Activated T-cell treated with anti-CD3 and anti-CD28 coated beads, Interleukin-2, amount 50 U/mL, for 72 hours (primary cell): Measurements from ENCODE around the gene APOBEC3H. TPM values are rescaled to one million over a fixed set of nuclear protein-coding genes. Genes with fewer than 3 reads are reported as not detected.

Experiments
- ATAC-seq, 2 donors: fragments of 150-1000 bp; cut with Tn5 transposase; replicated peaks in 1 of 2; 2 replicates each; pipeline ENCODE4 v1.10.0; 2021; ENCODE audit warnings: moderate library complexity in 2 of 2, mild to moderate bottlenecking in 1 of 2
- DNase-seq, 2 donors: peaks; one replicate each; pipeline ENCODE4 v3.0.0; 2021 to 2022; ENCODE audit warnings: mixed read lengths in 1 of 2
- H3K27ac Mint-ChIP-seq: one replicate; pipeline ENCODE4 v1.8.0; 2022; ENCODE audit warnings: mild to moderate bottlenecking, moderate library complexity, mixed read lengths
- H3K27me3 Mint-ChIP-seq: one replicate; pipeline ENCODE4 v1.8.0; 2022; ENCODE audit warnings: low read depth, mixed read lengths
- H3K36me3 Mint-ChIP-seq, 2 donors: one replicate each; pipeline ENCODE4 v1.8.0; 2022; ENCODE audit warnings: mixed read lengths in 2 of 2, mild to moderate bottlenecking in 1 of 2; ENCODE audit not compliant: insufficient read depth in 2 of 2
- H3K4me1 Mint-ChIP-seq: one replicate; pipeline ENCODE4 v1.8.0; 2022; ENCODE audit warnings: low read depth, mixed read lengths
- H3K4me3 Mint-ChIP-seq, 2 donors: one replicate each; pipeline ENCODE4 v1.8.0; 2022; ENCODE audit warnings: mild to moderate bottlenecking in 2 of 2, mixed read lengths in 2 of 2, moderate library complexity in 2 of 2
- H3K9me3 Mint-ChIP-seq, 2 donors: one replicate each; pipeline ENCODE4 v1.8.0; 2022; ENCODE audit warnings: mixed read lengths in 2 of 2
- total RNA-seq, 2 donors: library from RNA; stranded (reverse); gene quantifications; one replicate each; pipeline ENCODE4 v1.2.3, GENCODE V29; 2022

Gene APOBEC3H
- total RNA-seq, 2 donors from 2014 or later, result 21.9 to 24.4 TPM

GRCh38 chr22:39128508-39128907, 31.5 kb downstream of the APOBEC3H start:
- H3K4me1 Mint-ChIP-seq, result peaks cover 7% of the 10 kb centered on the region
- DNase-seq (no peak), ATAC-seq (peak in 1 of 2 donors; percentile 39)
- H3K4me3 Mint-ChIP-seq, result no peak overlapping the region
- no peaks in the 10 kb centered on the region for H3K36me3 Mint-ChIP-seq
- H3K9me3 Mint-ChIP-seq, result no peaks in the 10 kb centered on the region
- no peaks in the 10 kb centered on the region for H3K27me3 Mint-ChIP-seq
- H3K27ac Mint-ChIP-seq, result no peak overlapping the region

- Mint-ChIP-seq H3K36me3 (no peaks in the 10 kb centered on the region), H3K4me1 (peaks cover 7% of the 10 kb centered on the region), H3K4me3 (no peak overlapping the region), H3K9me3 (no peaks in the 10 kb centered on the region), H3K27ac (no peak overlapping the region), H3K27me3 (no peaks in the 10 kb centered on the region)
- ATAC-seq (no peak), DNase-seq (no peak)
Measured at GRCh38 chr22:39129081-39129480, 32.0 kb downstream of the APOBEC3H start.

GRCh38 chr22:39129746-39130145, 32.7 kb downstream of the APOBEC3H start:
- H3K4me3 Mint-ChIP-seq, result no peak overlapping the region
- no peaks in the 10 kb centered on the region for H3K36me3 Mint-ChIP-seq
- H3K27me3 Mint-ChIP-seq, result no peaks in the 10 kb centered on the region
- ATAC-seq, result no peak
- peaks cover 7% of the 10 kb centered on the region for H3K4me1 Mint-ChIP-seq
- no peak for DNase-seq
- no peaks in the 10 kb centered on the region for H3K9me3 Mint-ChIP-seq
- no peak overlapping the region for H3K27ac Mint-ChIP-seq

DNA sequence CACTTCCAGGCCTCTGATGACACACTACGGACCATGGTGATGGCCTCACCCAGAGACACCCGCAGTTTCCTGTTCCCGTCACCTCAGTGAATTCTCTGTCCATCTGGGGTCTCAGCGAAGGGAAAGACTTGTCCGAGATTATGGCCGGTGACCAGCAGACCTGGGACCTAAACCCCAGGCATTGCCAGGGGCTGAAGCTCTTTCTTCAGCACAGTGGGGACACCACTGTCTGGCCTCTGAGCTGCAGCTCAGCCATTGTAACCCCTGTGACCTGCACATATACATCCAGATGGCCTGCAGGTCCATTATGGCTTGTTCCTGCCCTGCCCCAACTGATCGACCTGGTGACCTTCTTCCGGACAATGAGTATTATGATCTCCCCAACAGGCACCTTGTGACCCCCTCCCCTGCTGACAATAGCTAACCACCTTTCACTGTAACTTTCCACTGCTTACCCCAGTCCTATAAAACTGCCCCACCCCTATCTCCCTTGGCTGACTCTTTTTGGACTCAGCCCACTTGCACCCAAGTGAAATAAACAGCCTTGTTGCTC, 33.2 kb downstream of the APOBEC3H start:
- no peak overlapping the region for H3K4me3 Mint-ChIP-seq
- no peak overlapping the region for H3K27ac Mint-ChIP-seq
- DNase-seq, result no peak
- ATAC-seq, result no peak
- H3K27me3 Mint-ChIP-seq, result no peaks in the 10 kb centered on the region
- no peaks in the 10 kb centered on the region for H3K36me3 Mint-ChIP-seq
- H3K4me1 Mint-ChIP-seq, result peaks cover 7% of the 10 kb centered on the region
- H3K9me3 Mint-ChIP-seq, result no peaks in the 10 kb centered on the region

- no peak overlapping the region for H3K4me3 Mint-ChIP-seq
- no peak overlapping the region for H3K27ac Mint-ChIP-seq
- peaks cover 7% of the 10 kb centered on the region for H3K4me1 Mint-ChIP-seq
- no peak for DNase-seq
- no peaks in the 10 kb centered on the region for H3K9me3 Mint-ChIP-seq
- no peaks in the 10 kb centered on the region for H3K36me3 Mint-ChIP-seq
- no peak for ATAC-seq
- no peaks in the 10 kb centered on the region for H3K27me3 Mint-ChIP-seq
Measured at GRCh38 chr22:39130892-39131855, 34.1 kb downstream of the APOBEC3H start.

- no peak for ATAC-seq
- H3K36me3 Mint-ChIP-seq, result no peaks in the 10 kb centered on the region
- no peak overlapping the region for H3K27ac Mint-ChIP-seq
Measured at GRCh38 chr22:39132281-39132680, 35.2 kb downstream of the APOBEC3H start.

DNA sequence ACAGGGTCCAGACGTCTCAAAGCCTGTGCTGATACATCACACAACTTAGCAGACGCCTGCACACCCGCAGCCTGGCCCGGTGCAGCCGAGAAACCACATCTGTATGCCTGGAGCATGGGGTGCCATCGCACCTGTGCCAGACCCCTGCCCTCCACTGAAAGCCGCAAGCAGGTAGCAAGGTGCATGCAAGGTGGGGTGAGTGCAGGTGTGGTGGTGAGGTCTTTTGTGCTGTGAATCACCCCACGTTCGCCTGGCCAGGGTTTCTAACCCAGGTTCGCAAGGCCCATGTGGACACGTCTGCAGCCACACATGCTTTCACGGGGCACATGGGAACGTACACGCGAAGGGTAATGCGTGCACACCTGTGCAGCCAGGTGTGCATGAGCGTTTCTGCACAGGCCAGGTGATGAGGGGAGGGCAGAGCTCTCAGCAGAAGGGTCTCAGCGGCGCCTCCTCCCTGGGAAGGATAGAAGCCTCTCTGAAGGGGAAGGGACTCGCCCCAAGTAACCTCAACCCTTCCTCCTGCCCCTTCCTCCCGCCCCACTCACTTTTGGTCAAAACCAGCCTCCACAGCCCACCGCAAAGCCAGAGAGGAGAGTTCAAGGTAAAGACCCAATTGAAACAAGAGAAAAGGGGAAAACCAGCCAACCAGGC, 36.0 kb downstream of the APOBEC3H start:
- no peaks in the 10 kb centered on the region for H3K36me3 Mint-ChIP-seq
- DNase-seq (no peak), ATAC-seq (no peak)
- no peak overlapping the region for H3K27ac Mint-ChIP-seq
- H3K27me3 Mint-ChIP-seq, result no peaks in the 10 kb centered on the region
- H3K4me3 Mint-ChIP-seq, result no peak overlapping the region
- no peaks in the 10 kb centered on the region for H3K9me3 Mint-ChIP-seq
- peaks cover 7% of the 10 kb centered on the region for H3K4me1 Mint-ChIP-seq

More at GRCh38 chr22:39132281-39132680, 35.2 kb downstream of the APOBEC3H start:
- Mint-ChIP-seq H3K9me3 (no peaks in the 10 kb centered on the region), H3K4me3 (no peak overlapping the region), H3K27me3 (no peaks in the 10 kb centered on the region), H3K4me1 (peaks cover 7% of the 10 kb centered on the region)
- no peak for DNase-seq

DNA sequence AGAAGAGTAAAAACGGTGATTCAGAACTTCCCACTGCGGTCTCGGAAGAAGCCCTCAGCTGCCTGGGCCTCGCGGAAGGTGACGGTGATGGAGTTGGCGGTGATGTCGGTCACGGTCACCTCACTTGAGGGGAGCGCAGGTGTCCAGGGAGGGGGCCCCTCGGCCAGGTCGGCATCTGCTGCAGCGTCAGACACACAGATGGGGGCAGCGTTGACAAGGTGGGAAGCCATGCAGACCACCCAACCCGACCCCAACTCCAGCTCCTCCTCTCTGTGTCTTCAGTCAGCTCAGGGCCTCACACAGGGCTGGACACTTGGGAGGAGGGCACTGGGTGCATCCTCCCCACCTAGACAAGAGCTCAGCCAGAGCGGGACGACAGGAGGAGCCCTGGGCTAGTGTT, 36.8 kb downstream of the APOBEC3H start:
- Mint-ChIP-seq H3K27me3 (no peaks in the 10 kb centered on the region), H3K27ac (no peak overlapping the region), H3K9me3 (no peaks in the 10 kb centered on the region), H3K36me3 (no peaks in the 10 kb centered on the region), H3K4me3 (no peak overlapping the region), H3K4me1 (peaks cover 2% of the 10 kb centered on the region)
- ATAC-seq (no peak), DNase-seq (no peak)

DNA sequence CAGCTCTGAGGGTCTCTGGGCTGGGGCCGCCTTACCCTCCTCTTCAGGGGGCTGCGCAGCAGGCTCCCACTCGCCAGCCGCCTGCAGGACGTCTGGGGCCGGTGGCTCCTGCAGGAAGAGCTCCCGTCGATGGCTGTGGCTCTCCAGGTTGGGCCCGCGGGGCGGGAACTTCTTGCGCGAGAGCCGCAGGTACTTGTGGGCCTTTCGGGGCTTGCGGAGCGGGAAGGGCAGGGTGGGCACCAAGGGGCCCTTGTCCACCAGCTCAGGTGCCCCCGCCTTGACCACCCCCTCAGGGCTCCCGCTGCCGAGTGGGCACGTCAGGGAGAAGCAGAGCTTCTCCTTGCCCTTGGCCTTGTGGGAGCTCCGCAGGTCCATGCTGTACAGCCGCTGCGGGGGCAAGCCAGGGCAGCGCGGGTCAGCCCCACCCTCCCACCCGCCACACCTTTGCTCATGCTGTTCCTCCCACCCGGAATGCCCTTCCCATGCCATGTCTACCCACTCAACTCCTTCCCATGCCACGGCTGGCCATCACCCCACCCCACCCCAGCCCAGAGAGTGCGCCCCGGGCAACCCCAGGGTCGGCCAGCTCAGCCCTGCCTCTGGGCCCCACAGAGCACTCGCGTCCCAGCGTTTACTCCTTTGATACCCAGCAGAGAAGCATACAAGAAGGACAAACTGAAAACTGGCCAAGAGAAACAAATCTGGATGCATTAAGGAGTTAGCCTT, 37.5 kb downstream of the APOBEC3H start:
- no peaks in the 10 kb centered on the region for H3K36me3 Mint-ChIP-seq
- H3K9me3 Mint-ChIP-seq, result no peaks in the 10 kb centered on the region
- H3K27me3 Mint-ChIP-seq, result no peaks in the 10 kb centered on the region
- no peaks in the 10 kb centered on the region for H3K4me1 Mint-ChIP-seq
- no peak overlapping the region for H3K27ac Mint-ChIP-seq
- ATAC-seq (no peak), DNase-seq (no peak)
- no peak overlapping the region for H3K4me3 Mint-ChIP-seq

- H3K9me3 Mint-ChIP-seq, result no peaks in the 10 kb centered on the region
- H3K4me1 Mint-ChIP-seq, result no peaks in the 10 kb centered on the region
- no peak overlapping the region for H3K4me3 Mint-ChIP-seq
- no peaks in the 10 kb centered on the region for H3K36me3 Mint-ChIP-seq
- H3K27me3 Mint-ChIP-seq, result no peaks in the 10 kb centered on the region
- ATAC-seq, result peak; percentile 60 to 62
- H3K27ac Mint-ChIP-seq, result no peak overlapping the region
- peak; percentile 46 to 55 for DNase-seq
Measured at GRCh38 chr22:39135092-39135896, 38.2 kb downstream of the APOBEC3H start.

- ATAC-seq, result no peak
- no peak overlapping the region for H3K4me3 Mint-ChIP-seq
- no peak overlapping the region for H3K27ac Mint-ChIP-seq
- no peaks in the 10 kb centered on the region for H3K36me3 Mint-ChIP-seq
- no peaks in the 10 kb centered on the region for H3K27me3 Mint-ChIP-seq
- H3K9me3 Mint-ChIP-seq, result no peaks in the 10 kb centered on the region
- DNase-seq, result no peak
- no peaks in the 10 kb centered on the region for H3K4me1 Mint-ChIP-seq
Measured at GRCh38 chr22:39136317-39136716, 39.3 kb downstream of the APOBEC3H start.

GRCh38 chr22:39138357-39138997, 41.4 kb downstream of the APOBEC3H start:
- Mint-ChIP-seq H3K27ac (no peak overlapping the region), H3K9me3 (no peaks in the 10 kb centered on the region), H3K36me3 (no peaks in the 10 kb centered on the region), H3K27me3 (no peaks in the 10 kb centered on the region), H3K4me1 (no peaks in the 10 kb centered on the region), H3K4me3 (no peak overlapping the region)
- no peak for ATAC-seq
- no peak for DNase-seq
